NCI-H1105 (cell line): Measurements from ENCODE around the gene NUAK1.

ENCODE experiments used
- DNase-seq: peaks from one replicate; lab custom pipeline; 2025; lab: John Stamatoyannopoulos, UW

NUAK1 gene

GRCh38 chr12:106082216-106083175 lies 56.3 kb downstream of the NUAK1 start:
- no peak for DNase-seq

GRCh38 chr12:106081606-106082005 lies 57.1 kb downstream of the NUAK1 start:
- no peak for DNase-seq

GRCh38 chr12:106080791-106081170 lies 58.0 kb downstream of the NUAK1 start:
- DNase-seq: no peak

GRCh38 chr12:106080041-106080790 lies 58.5 kb downstream of the NUAK1 start:
- no peak for DNase-seq

- no peak for DNase-seq
Observed at GRCh38 chr12:106079148-106079738, 59.5 kb downstream of the NUAK1 start.

GRCh38 chr12:106078358-106079010 lies 60.3 kb downstream of the NUAK1 start:
- DNase-seq: no peak

GRCh38 chr12:106074706-106075392 lies 63.9 kb downstream of the NUAK1 start:
- DNase-seq: no peak

GRCh38 chr12:106074361-106074705 lies 64.4 kb downstream of the NUAK1 start:
- no peak for DNase-seq

GRCh38 chr12:106073179-106073578 lies 65.6 kb downstream of the NUAK1 start:
- DNase-seq: no peak

- no peak for DNase-seq
Observed at GRCh38 chr12:106072751-106073150, 66.0 kb downstream of the NUAK1 start.

- DNase-seq: no peak
Observed at GRCh38 chr12:106071686-106072085, 67.1 kb downstream of the NUAK1 start.

- no peak for DNase-seq
Observed at GRCh38 chr12:106070611-106071010, 68.1 kb downstream of the NUAK1 start.

- DNase-seq: no peak
Observed at GRCh38 chr12:106070147-106070546, 68.6 kb downstream of the NUAK1 start.

GRCh38 chr12:106068296-106068695 lies 70.5 kb downstream of the NUAK1 start:
- DNase-seq: no peak

GRCh38 chr12:106067606-106068205 lies 71.0 kb downstream of the NUAK1 start:
- no peak for DNase-seq

- DNase-seq: no peak
Observed at GRCh38 chr12:106066726-106067325, 71.9 kb downstream of the NUAK1 start.

- DNase-seq: no peak
Observed at GRCh38 chr12:106066051-106066705, 72.6 kb downstream of the NUAK1 start.

- DNase-seq: no peak
Observed at GRCh38 chr12:106065506-106065905, 73.2 kb downstream of the NUAK1 start.

GRCh38 chr12:106064721-106065021 lies 74.1 kb downstream of the NUAK1 start:
- no peak for DNase-seq
